Cardiac muscle cell (in vitro differentiated cells and primary cell): ENCODE results near the gene GM2A. TPM values are rescaled to one million over a fixed set of nuclear protein-coding genes. Genes with fewer than 3 reads are reported as not detected.

Experiments used
- DNase-seq, 2 donors: peaks; one replicate each; pipeline versions ENCODE4 v3.0.0 to v3.0.0-alpha.2; 2010 to 2017; ENCODE audit warnings: low read depth in 1 of 2, low spot score in 1 of 2
- H3K27ac ChIP-seq: fragments of 200-600 bp; sonication (generic); 2 replicates; pipeline ENCODE4 v1.5.1; 2016
- H3K27me3 ChIP-seq: fragments of 200-600 bp; sonication (generic); 2 replicates; pipeline ENCODE4 v1.6.0; 2016; ENCODE audit warnings: control low read depth
- H3K36me3 ChIP-seq: fragments of 200-600 bp; sonication (generic); 2 replicates; pipeline ENCODE4 v1.5.1; 2016; ENCODE audit warnings: control low read depth
- H3K4me1 ChIP-seq: fragments of 200-600 bp; sonication (generic); 2 replicates; pipeline ENCODE4 v1.8.1; 2017; ENCODE audit warnings: low read depth, mild to moderate bottlenecking, mixed run types
- H3K4me3 ChIP-seq: fragments of 200-600 bp; sonication (generic); 2 replicates; pipeline ENCODE4 v1.5.1; 2016; ENCODE audit warnings: mild to moderate bottlenecking
- H3K9me3 ChIP-seq: fragments of 200-600 bp; sonication (generic); 2 replicates; pipeline ENCODE4 v1.5.1; 2017; ENCODE audit warnings: low read depth, mild to moderate bottlenecking, control low read depth
- CTCF ChIP-seq: IDR thresholded peaks from 2 replicates; pipeline ENCODE4 v1.5.1; 2012; ENCODE audit warnings: low read depth, mild to moderate bottlenecking, low read length
- polyA plus RNA-seq: library from polyadenylated mRNA; unstranded; fragments of >200 nt; fragmentation: Nextera tagmentation; extraction: Ambion mirVana; gene quantifications from 2 replicates; pipeline ENCODE4 v1.2.1, GENCODE V29; 2016
- total RNA-seq: library from RNA; depleted of rRNA; stranded (reverse); fragments of >200 nt; gene quantifications from 2 replicates; pipeline ENCODE4 v1.2.3, GENCODE V29; 2016

The GM2A gene
- total and polyA plus RNA-seq, 2 experiments from 2014 or later: 34.3 to 53.7 TPM

- TF ChIP-seq CTCF: no peak
- Histone ChIP-seq H3K36me3 (no peaks in the 10 kb centered on the region), H3K4me3 (no peak overlapping the region), H3K27ac (no peak overlapping the region), H3K9me3 (no peaks in the 10 kb centered on the region), H3K27me3 (no peaks in the 10 kb centered on the region), H3K4me1 (no peaks in the 10 kb centered on the region)
- no peak for DNase-seq
Measured at GRCh38 chr5:151283120-151283825, 30.3 kb downstream of the GM2A start.

GRCh38 chr5:151284392-151284967, 31.5 kb downstream of the GM2A start:
- no peak overlapping the region for H3K27ac ChIP-seq
- H3K27me3 ChIP-seq: no peaks in the 10 kb centered on the region
- DNase-seq: no peak
- H3K4me1 ChIP-seq: no peaks in the 10 kb centered on the region
- H3K4me3 ChIP-seq: no peak overlapping the region
- no peaks in the 10 kb centered on the region for H3K36me3 ChIP-seq
- TF ChIP-seq CTCF: peak; percentile 15
- no peaks in the 10 kb centered on the region for H3K9me3 ChIP-seq

- no peak for TF ChIP-seq CTCF
- H3K4me3 ChIP-seq: no peak overlapping the region
- no peaks in the 10 kb centered on the region for H3K9me3 ChIP-seq
- no peak for DNase-seq
- H3K27me3 ChIP-seq: no peaks in the 10 kb centered on the region
- no peaks in the 10 kb centered on the region for H3K36me3 ChIP-seq
- no peak overlapping the region for H3K27ac ChIP-seq
- H3K4me1 ChIP-seq: no peaks in the 10 kb centered on the region
Measured at GRCh38 chr5:151285683-151286082, 32.7 kb downstream of the GM2A start.

GRCh38 chr5:151286246-151286645, 33.3 kb downstream of the GM2A start:
- Histone ChIP-seq H3K36me3 (no peaks in the 10 kb centered on the region), H3K27me3 (no peaks in the 10 kb centered on the region), H3K9me3 (no peaks in the 10 kb centered on the region), H3K4me1 (no peaks in the 10 kb centered on the region), H3K4me3 (no peak overlapping the region), H3K27ac (no peak overlapping the region)
- no peak for TF ChIP-seq CTCF
- no peak for DNase-seq

GRCh38 chr5:151288180-151288579, 35.2 kb downstream of the GM2A start:
- no peak for DNase-seq
- no peak for TF ChIP-seq CTCF
- no peaks in the 10 kb centered on the region for H3K9me3 ChIP-seq
- no peak overlapping the region for H3K27ac ChIP-seq
- H3K4me3 ChIP-seq: no peak overlapping the region
- H3K27me3 ChIP-seq: no peaks in the 10 kb centered on the region
- no peaks in the 10 kb centered on the region for H3K36me3 ChIP-seq
- no peaks in the 10 kb centered on the region for H3K4me1 ChIP-seq
